H9 (cell line): Measurements from ENCODE around the gene DNAAF3. TPM values are rescaled to one million over a fixed set of nuclear protein-coding genes. Genes with fewer than 3 reads are reported as not detected.

Source experiments
- DNase-seq: peaks from one replicate; pipeline ENCODE4 v3.0.0-alpha.2; 2017
- H2AFZ ChIP-seq: one replicate; pipeline ENCODE4 v1.6.1; 2013; ENCODE audit warnings: mild to moderate bottlenecking, low read length, control low read depth, moderate library complexity
- H2AK5ac ChIP-seq: 2 replicates; pipeline ENCODE4 v1.6.1; 2013; ENCODE audit warnings: low read length, control low read depth, mixed read lengths; ENCODE audit not compliant: insufficient read length
- H2BK120ac ChIP-seq: one replicate; pipeline ENCODE4 v1.6.1; 2013; ENCODE audit warnings: low read depth, mild to moderate bottlenecking, low read length, control low read depth, inconsistent platforms; ENCODE audit not compliant: poor library complexity, severe bottlenecking
- H2BK12ac ChIP-seq: 2 replicates; pipeline ENCODE4 v1.6.1; 2013; ENCODE audit warnings: low read length, control low read depth, mixed read lengths, low read depth; ENCODE audit not compliant: insufficient read length
- H2BK15ac ChIP-seq: 2 replicates; pipeline ENCODE4 v1.6.1; 2013; ENCODE audit warnings: low read depth, low read length, control low read depth
- H2BK20ac ChIP-seq: one replicate; pipeline ENCODE4 v1.6.1; 2013; ENCODE audit warnings: low read depth, mild to moderate bottlenecking, low read length, control low read depth, inconsistent platforms; ENCODE audit not compliant: poor library complexity, severe bottlenecking
- H2BK5ac ChIP-seq: 2 replicates; pipeline ENCODE4 v1.6.1; 2013; ENCODE audit warnings: low read length, control low read depth, mixed read lengths; ENCODE audit not compliant: insufficient read length
- H3K14ac ChIP-seq: 2 replicates; pipeline ENCODE4 v1.6.1; 2013; ENCODE audit warnings: low read length, control low read depth; ENCODE audit not compliant: insufficient read depth
- H3K18ac ChIP-seq: 2 replicates; pipeline ENCODE4 v1.6.1; 2013; ENCODE audit warnings: low read depth, mild to moderate bottlenecking, mixed read lengths, low read length, control low read depth; ENCODE audit not compliant: insufficient read length
- H3K23ac ChIP-seq: 2 replicates; pipeline ENCODE4 v1.6.1; 2013; ENCODE audit warnings: low read length, control low read depth, mixed read lengths, low read depth; ENCODE audit not compliant: insufficient read length
- H3K23me2 ChIP-seq: 2 replicates; pipeline ENCODE4 v1.6.1; 2013; ENCODE audit warnings: low read depth, mild to moderate bottlenecking, mixed read lengths, low read length, control low read depth; ENCODE audit not compliant: insufficient read length, poor library complexity, severe bottlenecking
- H3K27ac ChIP-seq: 2 replicates; pipeline ENCODE4 v1.5.1; 2013; ENCODE audit warnings: low read length, control low read depth, mixed read lengths, low read depth; ENCODE audit not compliant: insufficient read length
- H3K27me3 ChIP-seq: 2 replicates; pipeline ENCODE4 v1.6.1; 2013; ENCODE audit warnings: low read length, control low read depth, inconsistent platforms; ENCODE audit not compliant: insufficient read depth
- H3K4ac ChIP-seq: 2 replicates; pipeline ENCODE4 v1.6.1; 2013; ENCODE audit warnings: low read depth, mild to moderate bottlenecking, control low read depth, inconsistent platforms, low read length, moderate library complexity
- H3K4me1 ChIP-seq: 2 replicates; pipeline ENCODE4 v1.6.1; 2013; ENCODE audit warnings: low read length, control low read depth, inconsistent platforms; ENCODE audit not compliant: insufficient read depth
- H3K4me2 ChIP-seq: 2 replicates; pipeline ENCODE4 v1.6.1; 2013; ENCODE audit warnings: low read length, control low read depth, mixed read lengths; ENCODE audit not compliant: insufficient read length, insufficient read depth
- H3K56ac ChIP-seq: 2 replicates; pipeline ENCODE4 v1.6.1; 2013; ENCODE audit warnings: low read depth, mild to moderate bottlenecking, mixed read lengths, low read length, control low read depth; ENCODE audit not compliant: insufficient read length
- H3K79me1 ChIP-seq: 2 replicates; pipeline ENCODE4 v1.6.1; 2013; ENCODE audit warnings: low read depth, mild to moderate bottlenecking, moderate library complexity, low read length, control low read depth, inconsistent platforms; ENCODE audit not compliant: insufficient read depth, poor library complexity, severe bottlenecking
- H3K79me2 ChIP-seq: 2 replicates; pipeline ENCODE4 v1.6.1; 2013; ENCODE audit warnings: low read length, control low read depth, inconsistent platforms; ENCODE audit not compliant: insufficient read depth
- H3K9ac ChIP-seq: 2 replicates; pipeline ENCODE4 v1.6.1; 2013; ENCODE audit warnings: low read length, control low read depth, mixed read lengths; ENCODE audit not compliant: insufficient read length; ENCODE audit errors: extremely low read depth
- H3K9me3 ChIP-seq: one replicate; pipeline ENCODE4 v1.6.1; 2013; ENCODE audit warnings: low read depth, low read length, inconsistent platforms; ENCODE audit not compliant: control insufficient read depth
- H3T11ph ChIP-seq: one replicate; pipeline ENCODE4 v1.6.1; 2013; ENCODE audit warnings: mild to moderate bottlenecking, low read length, control low read depth, inconsistent platforms
- H4K20me1 ChIP-seq: one replicate; pipeline ENCODE4 v1.6.1; 2013; ENCODE audit not compliant: control insufficient read depth, insufficient read length, insufficient read depth
- H4K5ac ChIP-seq: 2 replicates; pipeline ENCODE4 v1.6.1; 2013; ENCODE audit warnings: low read depth, mild to moderate bottlenecking, mixed read lengths, low read length, control low read depth; ENCODE audit not compliant: insufficient read length
- H4K8ac ChIP-seq: replicated peaks from 2 replicates; pipeline ENCODE4 v1.6.1; 2013; ENCODE audit warnings: low read length, control low read depth, mixed read lengths, low read depth; ENCODE audit not compliant: insufficient read length
- H4K91ac ChIP-seq: 2 replicates; pipeline ENCODE4 v1.6.1; 2013; ENCODE audit warnings: low read depth, mild to moderate bottlenecking, moderate library complexity, mixed read lengths, low read length, control low read depth; ENCODE audit not compliant: insufficient read length
- H3K27ac Mint-ChIP-seq, 3 experiments: 2 replicates in 2 of 3; 3 replicates in 1 of 3; pipeline ENCODE4 v1.8.0; 2020 to 2021; ENCODE audit warnings: mixed read lengths in 3 of 3, mild to moderate bottlenecking in 1 of 3, moderate library complexity in 1 of 3
- H3K27me3 Mint-ChIP-seq: 2 replicates; pipeline ENCODE4 v1.8.0; 2021; ENCODE audit warnings: low read depth, mild to moderate bottlenecking, moderate library complexity, mixed read lengths
- H3K36me3 Mint-ChIP-seq, 3 experiments: 2 replicates in 2 of 3; 3 replicates in 1 of 3; pipeline ENCODE4 v1.8.0; 2020 to 2021; ENCODE audit warnings: low read depth in 3 of 3, mixed read lengths in 3 of 3; ENCODE audit not compliant: insufficient read depth in 1 of 3
- H3K4me1 Mint-ChIP-seq, 2 experiments: 2 replicates each; pipeline ENCODE4 v1.8.0; 2020; ENCODE audit warnings: mixed read lengths in 2 of 2
- H3K4me3 Mint-ChIP-seq, 2 experiments: 2 replicates in 1 of 2; 3 replicates in 1 of 2; pipeline ENCODE4 v1.8.0; 2020 to 2021; ENCODE audit warnings: mild to moderate bottlenecking in 2 of 2, mixed read lengths in 2 of 2, moderate library complexity in 1 of 2
- H3K9me3 Mint-ChIP-seq, 2 experiments: 2 replicates in 1 of 2; 3 replicates in 1 of 2; pipeline ENCODE4 v1.8.0; 2020; ENCODE audit warnings: mild to moderate bottlenecking in 2 of 2, mixed read lengths in 2 of 2, moderate library complexity in 1 of 2
- WGBS: extraction: QIAGEN DNeasy Blood & Tissue Kit; methylation state at CpG from one replicate; pipeline ENCODE4 v1.1.7; 2013; ENCODE audit warnings: missing lambda C conversion rate, low lambda C conversion rate, mixed read lengths; ENCODE audit not compliant: insufficient read length; ENCODE audit errors: extremely low coverage; 5-methylcytosine and 5-hydroxymethylcytosine counted together
- total RNA-seq: library from RNA; stranded (reverse); gene quantifications from 2 replicates; pipeline ENCODE4 v1.2.1, GENCODE V29; 2021
- TF ChIP-seq, protein P1 (sequence below): fragments of 200-600 bp; sonication (generic); conservative IDR thresholded peaks from 3 replicates; pipeline ENCODE4 v1.8.0; 2021; ENCODE audit warnings: antibody characterized with exemption, mild to moderate bottlenecking

The DNAAF3 gene
- total RNA-seq, 1 experiment from 2014 or later, result 4.6 TPM

DNA sequence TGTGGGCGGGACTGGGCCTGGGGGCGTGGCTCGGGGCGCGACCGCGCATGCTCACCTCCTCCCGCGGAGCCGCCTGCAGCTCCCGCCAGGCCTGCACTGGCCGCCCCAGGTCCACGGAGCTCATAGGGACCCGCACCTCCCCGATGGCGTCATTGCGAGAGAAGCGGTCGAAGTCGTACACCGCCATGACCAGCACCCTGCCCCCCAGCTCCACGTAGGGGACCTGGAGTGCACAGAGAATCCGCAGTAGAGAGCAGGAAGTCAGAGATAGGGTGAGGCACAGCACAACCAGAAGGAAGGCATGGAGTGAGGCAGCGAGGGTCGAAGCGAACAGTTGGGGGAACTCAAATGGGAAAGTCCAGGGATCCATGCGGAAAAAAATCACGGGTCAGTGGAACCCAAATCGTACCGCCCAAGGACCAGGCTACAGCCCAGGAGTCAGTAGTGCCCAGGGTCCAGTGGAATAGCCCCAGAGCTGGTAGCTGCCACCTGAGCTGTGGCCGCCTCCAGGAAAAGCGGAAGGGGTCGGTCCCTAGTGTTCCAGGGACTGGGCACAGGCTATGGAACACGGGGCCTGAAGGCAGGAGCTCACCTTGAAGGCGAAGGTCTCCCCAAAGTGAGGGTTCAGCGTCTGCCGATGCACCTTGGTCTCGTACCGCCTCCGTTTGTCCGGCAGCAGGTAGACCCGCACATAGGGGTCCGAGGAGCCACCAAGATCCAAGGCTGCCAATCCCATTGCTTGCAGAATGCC, 8.9 kb upstream of the DNAAF3 start:
- Mint-ChIP-seq H3K9me3 (peaks cover 2 to 8% of the 10 kb centered on the region in 2 experiments; a peak in 4 of 5 replicates), H3K4me1 (peaks cover 33 to 56% of the 10 kb centered on the region in 2 experiments), H3K27me3 (peaks cover 77% of the 10 kb centered on the region), H3K36me3 (no peaks in the 10 kb centered on the region), H3K4me3 (peak overlapping the region in 1 of 2 experiments; percentile 57; a peak in 2 of 5 replicates), H3K27ac (no peak overlapping the region)
- Histone ChIP-seq H2BK15ac (no peak overlapping the region), H4K8ac (no peak overlapping the region), H2BK12ac (no peak overlapping the region), H3K4me1 (peaks cover 2% of the 10 kb centered on the region; the same call in 1 of the 2 replicates), H3K79me2 (no peaks in the 10 kb centered on the region), H2AK5ac (no peak overlapping the region), H2BK120ac (no peak overlapping the region), H3K27me3 (0 out of 2 replicates have a peak, but pooled peaks cover under 1% of the 10 kb centered on the region), H3K14ac (peak overlapping the region; percentile 43; the same call in 1 of the 2 replicates), H3K79me1 (no peaks in the 10 kb centered on the region), H3K9me3 (no peaks in the 10 kb centered on the region), H3K18ac (peak overlapping the region; percentile 74), H3K56ac (no peak overlapping the region), H2BK5ac (no peak overlapping the region), H3K27ac (no peak overlapping the region), H4K20me1 (no peaks in the 10 kb centered on the region), H3K9ac (no peak overlapping the region), H2AFZ (no peak overlapping the region), H4K91ac (no peak overlapping the region), H3K23ac (no peak overlapping the region), H3T11ph (no peak overlapping the region), H4K5ac (no peak overlapping the region), H3K4ac (no peak overlapping the region), H3K23me2 (peaks cover 28% of the 10 kb centered on the region), H3K4me2 (peak overlapping the region; percentile 32), H2BK20ac (no peak overlapping the region)
- peak; percentile 67 for DNase-seq
- TF ChIP-seq, protein P1, sequence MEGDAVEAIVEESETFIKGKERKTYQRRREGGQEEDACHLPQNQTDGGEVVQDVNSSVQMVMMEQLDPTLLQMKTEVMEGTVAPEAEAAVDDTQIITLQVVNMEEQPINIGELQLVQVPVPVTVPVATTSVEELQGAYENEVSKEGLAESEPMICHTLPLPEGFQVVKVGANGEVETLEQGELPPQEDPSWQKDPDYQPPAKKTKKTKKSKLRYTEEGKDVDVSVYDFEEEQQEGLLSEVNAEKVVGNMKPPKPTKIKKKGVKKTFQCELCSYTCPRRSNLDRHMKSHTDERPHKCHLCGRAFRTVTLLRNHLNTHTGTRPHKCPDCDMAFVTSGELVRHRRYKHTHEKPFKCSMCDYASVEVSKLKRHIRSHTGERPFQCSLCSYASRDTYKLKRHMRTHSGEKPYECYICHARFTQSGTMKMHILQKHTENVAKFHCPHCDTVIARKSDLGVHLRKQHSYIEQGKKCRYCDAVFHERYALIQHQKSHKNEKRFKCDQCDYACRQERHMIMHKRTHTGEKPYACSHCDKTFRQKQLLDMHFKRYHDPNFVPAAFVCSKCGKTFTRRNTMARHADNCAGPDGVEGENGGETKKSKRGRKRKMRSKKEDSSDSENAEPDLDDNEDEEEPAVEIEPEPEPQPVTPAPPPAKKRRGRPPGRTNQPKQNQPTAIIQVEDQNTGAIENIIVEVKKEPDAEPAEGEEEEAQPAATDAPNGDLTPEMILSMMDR, result no peak
- no CpG with 5 or more reads among the region's 43 CpGs for WGBS
